ENCODE measurements around the gene TMEM242.

The TMEM242 gene

DNA sequence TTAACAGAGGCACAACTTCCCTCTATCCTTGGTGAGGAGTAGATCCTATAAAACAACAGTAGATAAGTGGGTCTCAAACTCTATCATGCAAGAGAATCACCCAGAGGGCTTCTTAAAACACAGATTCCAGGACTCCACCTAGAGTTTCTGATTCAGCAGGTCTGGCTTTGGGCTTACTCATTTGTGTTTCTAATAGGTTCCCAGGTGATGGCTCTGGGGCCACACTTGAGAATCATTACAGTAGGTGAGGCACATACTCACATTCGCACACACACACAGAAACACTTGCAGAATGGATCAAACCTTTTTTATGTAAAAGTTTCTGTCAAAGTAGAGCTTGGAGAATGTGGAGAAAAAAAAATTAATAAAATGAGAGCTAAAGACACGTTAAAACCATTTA, 52.4 kb downstream of the TMEM242 start:
- no peak for DNase-seq (ENCODE audit: low read depth, low spot score)

DNA sequence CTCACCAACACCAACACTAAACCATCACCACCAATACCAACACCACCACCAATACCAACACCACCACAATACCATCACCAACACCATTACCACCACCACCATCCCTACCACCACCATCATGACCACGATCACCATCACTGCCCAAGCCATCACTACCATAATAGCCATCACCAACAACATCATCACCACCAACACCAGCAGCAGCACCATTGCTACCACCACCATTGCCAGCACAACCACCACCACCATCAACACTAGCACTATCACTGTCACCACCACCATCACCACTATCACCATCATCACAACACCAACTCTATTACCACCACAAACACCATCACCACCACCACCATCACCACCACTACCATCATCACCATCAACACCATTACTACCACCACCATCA, 53.0 kb downstream of the TMEM242 start:
- DNase-seq (ENCODE audit: low read depth, low spot score): no peak

DNA sequence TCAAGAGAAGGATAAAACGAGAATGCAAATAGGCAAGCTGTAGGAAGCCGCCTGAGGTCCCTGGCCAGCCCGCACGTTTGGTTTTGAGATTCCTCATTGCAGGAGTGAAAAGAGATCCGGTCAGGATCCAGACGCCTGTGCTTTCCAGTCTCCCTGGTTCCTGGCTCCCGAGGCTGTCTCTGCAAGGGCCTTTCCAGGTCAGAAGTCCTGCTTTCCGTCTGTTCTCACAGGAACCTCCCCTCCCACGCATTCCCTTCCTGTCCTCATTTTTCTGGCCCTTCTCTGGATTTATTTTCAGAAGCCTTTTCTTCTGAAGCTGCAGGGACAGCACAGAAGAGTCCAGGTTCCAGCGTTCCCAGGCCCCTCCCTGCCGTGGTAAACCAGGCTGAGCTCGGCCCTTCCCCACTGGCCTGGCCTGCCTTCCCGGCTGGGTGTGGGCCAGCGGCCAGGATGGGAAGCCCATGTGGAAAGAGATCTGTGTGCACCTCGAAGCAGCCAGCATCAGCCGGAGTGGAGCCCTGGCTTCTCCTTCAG, 54.0 kb downstream of the TMEM242 start:
- peak; percentile 40 for DNase-seq (ENCODE audit: low read depth, low spot score)

DNA sequence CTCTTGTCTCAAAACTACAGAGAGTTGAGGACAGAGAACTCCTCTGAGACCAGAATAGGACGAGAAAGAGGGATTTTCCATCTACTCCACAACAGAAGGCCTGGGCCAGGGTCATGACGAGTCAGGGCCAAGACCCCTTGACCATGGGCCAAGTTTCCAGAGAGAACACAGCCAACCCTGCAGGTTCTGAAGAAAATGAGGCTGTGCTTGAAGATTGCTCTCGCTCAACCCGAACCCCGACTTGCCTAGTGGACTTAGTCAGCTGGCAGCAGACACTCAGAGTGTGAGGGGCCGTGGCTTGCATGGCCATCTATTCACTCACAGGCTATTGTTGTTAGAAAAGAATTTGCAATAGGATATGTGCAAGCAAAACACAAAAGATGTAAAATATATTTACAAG, 54.5 kb downstream of the TMEM242 start:
- no peak for DNase-seq (ENCODE audit: low read depth, low spot score)

DNA sequence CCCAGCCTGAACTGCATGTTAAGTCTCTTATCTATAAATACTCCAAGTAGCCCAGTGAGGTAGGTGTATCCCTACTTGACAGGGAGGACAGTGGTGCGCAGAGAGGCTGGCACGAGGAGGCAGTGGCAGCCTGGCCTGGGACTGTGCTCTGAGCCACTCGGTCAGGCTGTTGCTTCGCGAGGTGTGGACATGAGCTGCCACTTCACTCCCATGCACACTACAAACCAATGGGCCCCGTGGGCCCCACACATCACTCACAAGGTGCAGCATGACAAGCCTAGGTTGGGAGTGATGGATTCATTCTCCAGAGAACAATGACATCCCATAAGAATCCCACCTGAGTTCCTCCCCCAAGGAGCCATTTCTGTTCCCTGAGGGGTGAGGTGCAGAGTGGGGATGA, 54.9 kb downstream of the TMEM242 start:
- DNase-seq (ENCODE audit: low read depth, low spot score): no peak

DNA sequence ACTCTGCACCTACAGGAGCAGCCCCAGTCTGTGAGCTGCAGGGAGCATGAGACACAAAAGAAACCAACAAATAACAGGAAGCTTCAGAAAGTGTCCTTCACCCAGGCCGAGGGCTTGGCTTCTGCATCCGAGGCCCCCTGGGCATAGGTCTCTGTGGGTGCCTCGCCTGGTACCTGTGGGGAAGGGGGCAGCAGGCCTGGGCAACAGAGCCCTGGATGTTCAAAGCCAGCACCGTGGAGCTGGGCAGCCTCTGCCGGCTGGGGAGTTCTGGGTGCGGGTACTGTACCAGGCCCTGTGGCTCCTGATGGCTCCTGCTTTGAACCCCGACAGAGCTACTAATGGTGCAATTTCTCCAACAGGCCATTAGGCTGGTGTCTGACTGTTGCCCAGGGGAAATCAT, 55.7 kb downstream of the TMEM242 start:
- no peak for DNase-seq (ENCODE audit: low read depth, low spot score)

DNA sequence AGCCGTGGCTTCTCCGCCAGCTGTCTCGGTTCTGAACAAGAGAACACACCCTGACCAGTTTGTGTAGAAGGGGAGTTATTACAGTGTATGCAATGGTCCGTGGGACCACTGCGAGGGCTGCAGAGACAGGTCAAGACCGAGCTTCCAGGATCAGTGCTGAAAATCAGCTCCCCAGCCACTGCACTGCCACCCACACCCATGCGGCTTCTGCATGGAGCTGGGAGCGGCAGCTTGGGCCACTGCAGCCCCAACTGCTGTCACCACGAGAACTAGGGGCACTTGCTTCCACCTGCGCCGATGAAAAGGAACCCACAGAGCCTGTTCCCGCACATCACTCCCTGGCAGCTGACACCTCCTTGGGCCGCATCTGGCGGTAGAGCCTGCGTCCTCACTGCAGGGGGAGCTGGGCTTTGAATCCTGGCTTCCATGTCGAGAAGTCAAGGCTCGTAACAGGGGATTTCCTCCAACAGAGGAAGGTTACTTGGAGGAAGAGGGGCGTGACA, 56.2 kb downstream of the TMEM242 start:
- no peak for DNase-seq (ENCODE audit: low read depth, low spot score)

DNA sequence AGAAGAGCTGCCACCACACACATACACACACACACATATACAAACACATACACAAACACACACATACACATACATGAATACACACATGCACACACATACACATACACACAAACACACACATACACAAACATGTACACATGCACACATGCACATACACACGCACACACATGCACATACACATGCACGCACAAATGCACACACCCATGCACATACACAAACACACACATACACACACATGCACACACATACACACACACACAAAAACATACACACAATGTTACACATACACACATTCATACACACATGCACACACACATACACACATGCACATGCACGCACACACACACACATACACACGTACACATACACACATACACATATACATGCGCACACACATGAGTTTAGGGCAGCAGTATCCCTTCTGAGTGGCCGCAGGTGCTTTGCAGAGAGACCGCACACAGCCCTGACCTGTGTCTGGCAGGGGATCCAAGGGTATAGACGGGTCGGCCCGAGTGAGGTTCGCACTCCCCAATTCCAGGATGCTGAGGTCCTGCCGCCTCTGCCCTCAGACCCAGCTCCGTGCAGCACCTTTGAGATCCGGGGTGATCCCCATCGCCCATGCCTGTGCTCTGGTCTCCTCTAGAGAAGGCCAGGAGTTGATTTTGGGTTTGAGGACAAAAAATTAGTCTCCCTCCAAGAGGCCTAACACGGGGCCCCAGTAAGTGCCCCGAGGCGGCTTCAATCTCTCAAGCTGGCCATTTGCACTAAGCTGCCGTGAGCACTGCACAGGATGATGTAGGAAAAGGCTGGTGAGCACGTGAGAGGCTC, 56.8 kb downstream of the TMEM242 start:
- no peak for DNase-seq (ENCODE audit: low read depth, low spot score)

DNA sequence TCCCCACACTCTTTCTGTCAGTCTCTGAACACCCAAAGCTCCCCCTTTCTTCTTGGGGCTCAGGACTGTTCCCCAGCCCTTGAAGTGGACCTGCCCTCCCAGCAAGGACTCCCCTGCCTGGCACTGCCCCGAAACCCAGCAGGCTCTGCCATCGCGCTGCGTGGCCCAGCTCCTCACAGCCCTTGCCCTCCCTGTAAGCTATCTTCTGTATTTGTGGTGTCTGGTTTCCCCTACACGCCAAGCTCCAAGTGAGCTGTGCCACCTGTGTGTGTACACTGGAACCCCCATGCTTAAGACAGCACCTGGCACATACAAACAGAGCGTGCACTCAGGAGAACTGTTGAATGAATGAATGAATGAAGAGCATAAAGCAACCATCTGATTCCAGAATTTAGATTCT, 57.7 kb downstream of the TMEM242 start:
- no peak for DNase-seq (ENCODE audit: low read depth, low spot score)

DNA sequence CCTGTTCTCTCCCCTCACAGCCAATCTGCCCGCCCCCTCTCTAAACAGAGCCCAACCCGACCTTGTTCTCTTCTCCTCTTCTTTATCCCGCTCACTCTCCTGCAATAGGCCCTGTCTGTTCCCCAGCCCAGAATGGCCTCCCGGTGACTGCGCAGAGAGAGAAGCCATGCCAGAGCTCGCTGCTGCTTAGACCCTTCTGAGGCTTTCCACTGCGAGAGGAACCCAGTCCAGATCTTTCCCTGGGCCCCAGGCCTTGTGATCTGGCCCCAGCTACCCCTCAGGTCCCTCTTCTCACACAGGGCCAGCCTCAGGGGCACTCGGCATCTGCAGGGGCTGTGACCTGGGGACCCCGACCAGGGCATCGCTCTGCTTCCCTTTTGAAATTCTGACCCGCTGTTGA, 58.1 kb downstream of the TMEM242 start:
- no peak for DNase-seq (ENCODE audit: low read depth, low spot score)

DNA sequence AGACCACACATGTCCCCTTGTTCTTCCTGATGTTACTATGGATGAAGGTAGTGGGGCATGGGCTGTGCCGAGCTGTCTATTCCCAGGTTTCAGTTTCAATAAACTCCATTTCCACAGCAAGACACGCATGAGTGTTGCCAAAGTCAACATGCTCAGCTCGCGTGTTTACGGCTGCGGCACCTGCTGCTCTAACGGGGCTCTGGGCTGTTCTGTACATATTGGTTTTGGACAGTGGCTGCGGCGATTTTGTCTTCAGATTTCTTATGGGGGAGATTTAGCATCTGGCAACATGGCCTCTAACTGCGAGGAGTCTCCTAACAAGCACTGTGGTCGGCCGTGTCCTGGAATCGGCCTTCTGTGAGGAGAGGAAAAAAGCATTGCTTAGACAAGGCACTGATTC, 58.6 kb downstream of the TMEM242 start:
- DNase-seq (ENCODE audit: low read depth, low spot score): no peak

DNA sequence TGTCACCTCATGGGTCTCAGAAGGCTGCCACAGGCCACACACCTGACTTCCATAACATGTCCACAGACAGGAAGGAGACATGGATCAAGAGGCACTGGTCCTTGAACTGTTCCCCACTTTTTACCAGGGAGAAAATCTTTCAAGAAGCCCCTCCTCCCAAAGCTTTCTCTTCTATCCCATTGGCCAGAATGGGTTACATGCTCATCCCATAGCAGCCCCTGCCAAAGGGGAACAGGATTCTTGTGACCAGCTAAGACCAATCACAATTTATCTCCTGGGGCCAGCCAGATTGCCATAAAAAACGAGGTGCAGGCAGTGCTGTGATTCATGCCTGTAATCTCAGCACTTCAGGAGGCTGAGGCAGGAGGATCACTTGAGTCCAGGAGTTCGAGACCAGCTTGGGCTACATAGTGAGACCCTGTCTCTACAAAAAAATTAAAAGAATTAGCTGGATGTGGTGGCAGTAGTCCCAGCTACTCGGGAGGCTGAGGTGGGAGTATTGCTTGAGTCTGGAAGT, 59.4 kb downstream of the TMEM242 start:
- no peak for DNase-seq (ENCODE audit: low read depth, low spot score)

DNA sequence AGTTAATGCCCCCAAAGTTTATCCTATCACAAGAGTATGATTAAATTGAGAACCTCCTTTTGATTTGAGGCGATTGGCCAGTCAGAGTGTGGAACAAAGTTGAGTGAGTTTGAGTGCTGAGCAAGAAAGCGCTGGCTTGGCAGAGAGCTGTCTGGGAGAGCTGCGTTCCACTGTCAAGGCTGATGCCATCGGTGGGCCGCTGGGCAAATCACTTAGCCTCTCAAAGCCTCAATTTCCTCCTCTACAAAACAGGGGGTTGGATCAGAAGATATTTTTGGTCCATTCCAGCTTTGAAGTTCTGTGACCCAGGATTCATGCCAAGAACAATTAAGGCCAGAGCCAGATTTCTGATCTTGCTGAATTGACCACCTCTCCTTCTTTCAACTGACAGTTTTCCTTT, 60.2 kb downstream of the TMEM242 start:
- DNase-seq (ENCODE audit: low read depth, low spot score): no peak

DNA sequence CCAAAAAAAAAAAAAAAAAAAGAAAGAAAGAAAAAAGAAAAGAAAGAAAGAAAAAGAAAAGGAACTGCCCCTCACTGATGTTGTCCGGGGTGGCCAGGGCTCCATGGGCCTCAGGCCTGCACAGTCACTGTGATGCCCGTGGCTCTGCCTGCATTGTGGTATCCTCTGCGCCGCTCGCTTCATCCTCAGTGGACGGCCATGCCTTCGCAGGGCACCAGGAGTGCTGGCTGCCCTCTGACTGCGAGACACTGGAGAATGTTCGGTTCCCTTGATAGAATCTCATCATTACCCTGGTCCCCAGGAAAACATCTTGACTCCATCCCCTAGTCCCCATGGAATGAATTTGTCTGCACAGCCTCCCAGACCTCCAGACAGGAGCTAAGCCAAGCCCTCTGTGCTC, 61.7 kb downstream of the TMEM242 start:
- no peak for DNase-seq (ENCODE audit: low read depth, low spot score)

DNA sequence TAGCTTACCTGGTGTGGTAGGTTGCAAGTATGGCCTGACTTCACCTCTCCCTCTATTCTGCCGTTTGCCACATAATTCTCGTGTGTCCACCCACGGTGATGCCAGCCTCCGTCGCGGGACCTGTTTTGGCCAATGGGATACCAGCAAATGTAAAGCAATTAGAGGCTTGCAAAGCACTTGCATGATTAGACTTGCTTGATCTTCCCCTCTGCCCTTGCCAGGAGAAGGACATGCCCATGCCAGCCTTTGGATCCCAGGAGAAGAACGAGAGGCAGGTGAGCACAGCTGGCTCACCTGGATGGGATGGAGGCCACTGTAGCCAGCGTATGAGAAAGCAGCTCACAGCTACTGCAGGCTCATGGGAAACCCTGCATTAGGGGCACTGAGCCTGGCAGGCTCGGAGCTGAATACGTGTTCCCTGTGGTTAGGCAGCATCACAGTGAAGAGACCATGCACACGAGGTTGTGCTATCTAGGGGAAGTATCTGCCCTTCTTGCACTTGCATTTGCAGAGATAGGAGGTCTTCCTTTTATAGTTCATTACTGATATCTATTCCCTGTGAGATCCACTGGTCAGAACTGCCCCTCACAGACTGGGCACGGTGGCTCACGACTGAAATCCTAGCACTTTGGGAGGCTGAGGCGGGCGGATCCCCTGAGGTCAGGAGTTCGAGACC, 62.4 kb downstream of the TMEM242 start:
- DNase-seq (ENCODE audit: low read depth, low spot score): no peak

DNA sequence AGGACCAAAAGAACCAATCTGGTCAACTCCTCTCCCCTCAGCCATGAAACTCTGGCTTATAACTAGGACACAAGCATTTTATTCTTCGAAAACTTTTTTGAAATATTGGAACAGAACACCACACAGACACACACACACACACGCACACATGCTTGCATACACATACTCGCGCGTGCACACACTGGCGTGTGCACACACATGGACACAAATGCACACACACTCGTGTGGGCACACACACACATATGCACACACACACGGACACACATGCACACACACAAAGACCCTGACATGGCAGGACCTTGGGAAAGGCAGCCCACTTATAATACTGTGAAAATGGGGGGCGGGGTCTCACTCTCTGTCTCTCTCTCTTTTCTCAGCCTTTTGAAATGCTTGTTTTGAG, 63.9 kb downstream of the TMEM242 start:
- no peak for DNase-seq (ENCODE audit: low read depth, low spot score)

DNA sequence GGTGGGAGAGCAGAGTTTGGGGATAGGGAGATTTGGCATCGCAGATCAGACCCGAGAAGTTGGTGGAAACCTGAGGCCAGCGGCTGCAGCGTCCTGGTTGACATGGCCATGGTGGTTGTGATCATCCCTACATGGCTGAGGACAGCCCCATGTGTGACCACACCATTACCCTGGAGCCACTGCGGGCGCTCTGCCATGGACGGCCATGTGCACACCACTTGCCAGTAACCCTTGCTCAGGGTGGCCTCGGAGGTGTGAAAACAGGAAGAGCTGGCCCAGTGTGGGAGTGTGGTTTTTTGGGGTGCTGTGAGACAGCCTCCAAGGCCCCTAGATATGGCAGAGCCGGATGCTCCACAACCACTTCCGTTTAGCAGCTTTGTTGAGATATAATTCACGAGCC, 64.4 kb downstream of the TMEM242 start:
- no peak for DNase-seq (ENCODE audit: low read depth, low spot score)

DNA sequence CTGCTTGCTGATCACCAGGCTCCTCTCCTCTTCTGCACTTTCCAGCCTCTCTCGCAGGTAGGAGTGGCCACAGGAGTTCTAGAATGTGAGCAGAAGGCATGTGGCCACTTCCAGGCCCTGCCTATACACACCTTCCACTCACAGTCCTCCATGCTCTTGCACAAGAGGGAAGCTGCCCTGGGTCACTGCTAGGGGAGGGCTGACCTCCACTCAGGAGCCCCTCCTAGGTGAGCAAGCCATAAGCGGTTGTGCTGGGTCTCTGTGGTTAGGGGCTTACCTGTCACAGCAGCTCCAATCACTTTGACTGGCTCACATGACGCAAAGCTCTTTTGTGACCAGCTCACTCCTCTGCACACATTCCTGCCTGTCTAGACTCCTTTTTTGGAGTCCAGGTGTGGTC, 68.2 kb downstream of the TMEM242 start:
- DNase-seq (ENCODE audit: low read depth, low spot score): no peak

DNA sequence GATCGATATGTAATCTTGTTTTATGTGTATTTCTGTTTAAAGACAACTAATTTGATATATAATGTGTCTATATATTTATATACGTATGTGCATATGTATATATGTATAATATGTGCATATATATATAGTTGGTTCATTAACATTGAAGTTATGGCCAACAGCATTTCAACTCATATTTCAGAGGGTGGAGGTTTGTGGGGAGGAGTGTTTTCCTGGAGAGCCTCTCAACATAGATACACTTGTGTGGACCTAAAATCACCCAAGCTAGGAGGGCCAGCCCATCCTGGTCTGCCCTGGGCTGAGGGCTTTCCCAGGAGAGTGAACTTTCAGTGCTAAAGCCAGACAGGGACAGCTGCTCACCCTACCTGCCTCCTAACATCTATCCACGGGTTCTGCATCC, 68.8 kb downstream of the TMEM242 start:
- DNase-seq (ENCODE audit: low read depth, low spot score): no peak

DNA sequence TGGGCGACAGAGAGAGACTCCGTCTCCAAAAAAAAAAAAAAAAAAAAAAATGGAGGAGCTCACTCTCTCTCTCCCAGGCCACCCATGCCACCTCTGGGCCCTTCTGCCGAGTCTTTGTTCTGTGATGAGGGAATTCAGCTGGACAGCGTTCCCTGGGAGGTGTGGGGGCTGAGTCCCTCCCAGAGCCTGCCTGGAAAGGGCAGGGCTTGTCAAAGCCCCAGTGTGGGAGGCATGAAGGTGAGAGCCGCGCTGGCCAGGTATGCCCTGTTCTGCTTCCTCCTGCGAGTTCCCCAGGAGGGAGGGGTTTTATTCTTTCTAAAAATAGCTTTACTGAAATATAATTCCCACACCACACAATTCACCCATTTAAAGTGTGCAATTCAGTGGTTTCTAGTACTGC, 69.6 kb downstream of the TMEM242 start:
- DNase-seq (ENCODE audit: low read depth, low spot score): no peak

DNA sequence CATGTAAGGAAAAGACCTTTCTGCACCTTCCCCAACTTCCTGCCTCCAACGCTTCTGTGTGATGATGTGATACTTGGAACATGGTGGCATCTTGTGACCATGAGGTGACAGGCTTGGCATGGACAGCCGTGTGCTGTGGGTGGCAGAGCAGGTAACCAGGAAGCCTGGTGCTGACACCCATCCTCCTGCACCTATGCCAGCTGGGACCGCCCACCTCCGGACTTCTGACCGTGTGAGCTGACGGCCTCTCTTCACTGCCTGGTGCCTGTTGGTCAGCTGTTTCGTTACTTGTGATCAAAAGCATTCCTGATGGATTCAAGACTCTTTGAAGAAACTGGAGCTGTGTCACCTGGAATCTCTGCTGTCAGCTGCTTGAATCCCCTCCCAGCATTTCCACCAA, 70.3 kb downstream of the TMEM242 start:
- DNase-seq (ENCODE audit: low read depth, low spot score): no peak

DNA sequence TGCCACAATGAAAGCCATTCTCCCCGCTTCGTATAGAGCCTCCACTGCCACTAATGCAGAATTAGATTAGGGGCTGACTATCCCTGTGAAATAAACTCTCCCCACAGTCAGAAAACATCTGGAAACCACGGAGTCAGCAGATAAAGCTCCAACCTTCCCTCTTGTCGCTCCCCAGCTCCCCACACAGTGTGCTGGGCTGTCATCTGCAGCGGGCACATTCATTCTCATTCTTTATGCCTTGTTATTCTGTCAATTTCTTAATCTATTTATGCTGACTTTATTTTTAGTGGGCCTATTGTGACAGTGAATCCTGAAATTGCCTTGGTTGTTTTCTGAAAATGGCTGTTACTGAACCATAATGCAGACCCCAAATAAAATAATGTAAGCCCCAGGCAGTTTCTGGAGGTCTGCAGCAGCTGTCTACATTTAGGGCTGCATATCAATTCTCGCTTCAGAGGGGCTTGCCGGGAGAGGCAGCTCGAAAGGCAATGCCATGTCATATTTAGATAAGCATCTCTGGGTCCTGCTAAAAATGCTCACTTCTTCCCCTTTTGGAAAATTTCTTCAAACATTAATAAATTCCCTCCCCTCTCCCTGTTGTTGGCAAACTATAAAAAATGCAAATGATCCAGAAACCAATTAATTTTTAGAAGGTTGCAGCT, 71.6 kb downstream of the TMEM242 start:
- DNase-seq (ENCODE audit: low read depth, low spot score): no peak

Data from smooth muscle cell of the brain vasculature (primary cell).